Vagina (tissue), 2 donors: ENCODE measurements around the gene SAMD4A. TPM values are rescaled to one million over a fixed set of nuclear protein-coding genes. Genes with fewer than 3 reads are reported as not detected.

Experiments used
- DNase-seq, 2 donors: peaks; one replicate each; pipeline ENCODE4 v3.0.0-alpha.2; 2017; ENCODE audit errors: extremely low spot score in 2 of 2
- H3K27ac ChIP-seq: fragments of 200-600 bp; sonication (generic); one replicate; pipeline ENCODE4 v1.5.1; 2019
- H3K27me3 ChIP-seq: fragments of 200-600 bp; sonication (generic); one replicate; pipeline ENCODE4 v1.5.1; 2019
- H3K36me3 ChIP-seq, 2 donors: fragments of 200-600 bp; sonication (generic); one replicate each; pipeline ENCODE4 v1.5.1; 2017 to 2019
- H3K4me1 ChIP-seq: fragments of 200-600 bp; sonication (generic); one replicate; pipeline ENCODE4 v1.5.1; 2019
- H3K4me3 ChIP-seq, 2 donors: fragments of 200-600 bp; sonication (generic); 1 replicate in 1 of 2; 2 replicates in 1 of 2; pipeline ENCODE4 v1.5.1; 2016 to 2019
- H3K9me3 ChIP-seq: fragments of 200-600 bp; sonication (generic); one replicate; pipeline ENCODE4 v1.5.1; 2019
- POLR2A ChIP-seq, 2 donors: fragments of 450-650 bp; IDR thresholded peaks; one replicate each; pipeline ENCODE4 v1.6.1; 2017; ENCODE audit warnings: antibody characterized with exemption in 2 of 2, mild to moderate bottlenecking in 2 of 2, moderate library complexity in 2 of 2
- POLR2AphosphoS5 ChIP-seq, 2 donors: sonication (generic); formaldehyde crosslinking; IDR thresholded peaks; one replicate each; pipeline ENCODE4 v1.9.0; 2017; ENCODE audit warnings: antibody characterized with exemption in 2 of 2, mild to moderate bottlenecking in 2 of 2, low read depth in 1 of 2; ENCODE audit not compliant: insufficient read depth in 1 of 2
- intact Hi-C: fragments of 100-400 bp; cut with DNase I; formaldehyde crosslinking; loops from one replicate; pipeline ENCODE4 v1.15.1; 2023
- total RNA-seq: library from RNA; depleted of rRNA; stranded (reverse); fragments of >200 nt; gene quantifications from one replicate; pipeline ENCODE4 v1.2.3, GENCODE V29; 2016
- TF ChIP-seq, protein P1 (sequence below), 3 experiments: fragments of 450-650 bp in 2 of 3; fragments of 200-600 bp in 1 of 3; sonication (generic) in 1 of 3; IDR thresholded peaks; one replicate each; pipeline ENCODE4 v1.5.1; 2017 to 2019; ENCODE audit warnings: antibody characterized with exemption in 3 of 3, mild to moderate bottlenecking in 2 of 3, moderate library complexity in 2 of 3

Gene SAMD4A
- total RNA-seq, 1 donor from 2014 or later: 43.0 TPM

DNA sequence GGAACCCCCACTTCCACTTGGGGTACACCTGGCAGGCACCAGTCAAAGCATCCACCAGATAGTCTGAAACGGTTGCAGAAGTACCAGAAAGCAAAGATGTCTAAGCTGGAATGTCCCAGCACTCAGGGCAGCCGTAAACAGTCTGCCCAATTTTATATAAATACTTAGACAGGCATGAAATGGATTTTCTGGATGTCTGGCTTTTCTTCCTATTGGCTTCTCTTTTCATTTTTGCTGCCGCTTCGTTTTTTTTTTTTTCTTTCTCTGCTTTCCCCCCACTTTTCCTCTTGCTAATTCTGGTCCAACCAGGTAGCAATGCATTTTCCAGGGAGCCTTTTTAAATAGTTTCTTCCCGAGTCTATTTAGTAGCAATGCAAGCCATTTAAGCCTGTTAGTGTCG is 168.0 kb downstream of the SAMD4A start:
- H3K27me3 ChIP-seq: no peaks in the 10 kb centered on the region
- DNase-seq: no peak
- intact Hi-C loops: no loop called here
- H3K4me3 ChIP-seq: no peak overlapping the region
- H3K27ac ChIP-seq: no peak overlapping the region
- H3K36me3 ChIP-seq: no peaks in the 10 kb centered on the region
- H3K9me3 ChIP-seq: no peaks in the 10 kb centered on the region
- H3K4me1 ChIP-seq: peaks cover 27% of the 10 kb centered on the region
- TF ChIP-seq, protein P1, sequence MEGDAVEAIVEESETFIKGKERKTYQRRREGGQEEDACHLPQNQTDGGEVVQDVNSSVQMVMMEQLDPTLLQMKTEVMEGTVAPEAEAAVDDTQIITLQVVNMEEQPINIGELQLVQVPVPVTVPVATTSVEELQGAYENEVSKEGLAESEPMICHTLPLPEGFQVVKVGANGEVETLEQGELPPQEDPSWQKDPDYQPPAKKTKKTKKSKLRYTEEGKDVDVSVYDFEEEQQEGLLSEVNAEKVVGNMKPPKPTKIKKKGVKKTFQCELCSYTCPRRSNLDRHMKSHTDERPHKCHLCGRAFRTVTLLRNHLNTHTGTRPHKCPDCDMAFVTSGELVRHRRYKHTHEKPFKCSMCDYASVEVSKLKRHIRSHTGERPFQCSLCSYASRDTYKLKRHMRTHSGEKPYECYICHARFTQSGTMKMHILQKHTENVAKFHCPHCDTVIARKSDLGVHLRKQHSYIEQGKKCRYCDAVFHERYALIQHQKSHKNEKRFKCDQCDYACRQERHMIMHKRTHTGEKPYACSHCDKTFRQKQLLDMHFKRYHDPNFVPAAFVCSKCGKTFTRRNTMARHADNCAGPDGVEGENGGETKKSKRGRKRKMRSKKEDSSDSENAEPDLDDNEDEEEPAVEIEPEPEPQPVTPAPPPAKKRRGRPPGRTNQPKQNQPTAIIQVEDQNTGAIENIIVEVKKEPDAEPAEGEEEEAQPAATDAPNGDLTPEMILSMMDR (IDR thresholded peaks at IDR 0.05): no peak
- no peak for TF ChIP-seq POLR2AphosphoS5 (IDR thresholded peaks at IDR 0.05; ENCODE audit: insufficient read depth in 1 of 2, low read depth in 1 of 2)
- TF ChIP-seq POLR2A (IDR thresholded peaks at IDR 0.05): no peak

DNA sequence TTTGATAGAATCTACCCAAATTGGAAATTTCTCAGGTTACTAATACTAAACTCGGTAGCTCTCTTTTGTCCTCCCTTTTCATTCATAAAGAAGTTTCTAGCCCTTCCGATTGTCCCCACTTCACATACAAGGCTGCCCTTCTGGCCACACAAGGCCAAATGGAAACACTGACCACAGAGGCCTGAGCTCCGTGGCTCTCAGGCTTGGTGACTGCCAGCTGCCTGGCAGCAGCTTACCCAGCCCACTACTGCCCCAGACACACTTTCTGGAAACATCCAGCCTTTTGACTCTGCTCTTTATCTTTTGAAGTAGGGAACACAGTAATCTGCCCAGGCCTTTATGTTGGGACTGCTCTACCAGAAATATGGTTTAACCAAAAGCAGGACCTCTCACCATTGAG is 168.5 kb downstream of the SAMD4A start:
- no peak overlapping the region for H3K27ac ChIP-seq
- no peak for DNase-seq
- H3K9me3 ChIP-seq: no peaks in the 10 kb centered on the region
- TF ChIP-seq POLR2A (IDR thresholded peaks at IDR 0.05): no peak
- TF ChIP-seq, protein P1 (IDR thresholded peaks at IDR 0.05): no peak
- TF ChIP-seq POLR2AphosphoS5 (IDR thresholded peaks at IDR 0.05; ENCODE audit: insufficient read depth in 1 of 2, low read depth in 1 of 2): no peak
- intact Hi-C loops: no loop called here
- no peak overlapping the region for H3K4me3 ChIP-seq
- H3K4me1 ChIP-seq: peaks cover 23% of the 10 kb centered on the region
- H3K36me3 ChIP-seq: no peaks in the 10 kb centered on the region
- H3K27me3 ChIP-seq: no peaks in the 10 kb centered on the region

DNA sequence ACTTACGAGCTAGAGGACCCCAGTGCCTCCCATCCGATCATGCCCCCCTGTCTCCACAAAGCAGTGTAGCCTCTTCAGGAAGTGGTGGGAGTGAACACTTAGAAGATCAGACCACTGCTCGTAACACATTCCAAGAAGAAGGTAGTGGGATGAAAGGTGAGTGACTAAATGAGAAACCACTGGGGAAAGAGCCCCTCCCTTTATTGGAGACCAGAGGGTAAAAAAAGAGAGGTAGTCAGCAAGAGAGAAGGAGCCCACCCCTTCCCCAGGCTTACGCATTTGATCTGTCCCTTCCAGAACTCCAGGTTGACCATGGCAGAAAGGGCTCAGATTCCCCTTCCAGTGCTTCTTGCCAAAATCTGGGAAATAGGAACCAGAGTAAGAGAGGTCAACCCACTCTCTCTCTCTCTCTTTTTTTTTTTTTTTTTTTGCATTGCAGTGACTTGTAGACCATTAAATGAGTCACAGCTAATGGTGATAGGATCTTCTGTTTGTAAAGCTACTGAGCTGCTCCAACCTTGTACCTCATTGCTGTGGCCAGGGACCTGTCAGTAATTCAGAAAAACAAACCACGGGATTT is 170.3 kb downstream of the SAMD4A start:
- Histone ChIP-seq H3K9me3 (no peaks in the 10 kb centered on the region), H3K4me1 (peaks cover 16% of the 10 kb centered on the region), H3K27me3 (no peaks in the 10 kb centered on the region), H3K4me3 (no peak overlapping the region), H3K36me3 (no peaks in the 10 kb centered on the region), H3K27ac (no peak overlapping the region)
- TF ChIP-seq, protein P1 (IDR thresholded peaks at IDR 0.05): no peak
- TF ChIP-seq POLR2AphosphoS5 (IDR thresholded peaks at IDR 0.05; ENCODE audit: insufficient read depth in 1 of 2, low read depth in 1 of 2) (no peak), POLR2A (IDR thresholded peaks at IDR 0.05) (no peak)
- DNase-seq: no peak
- intact Hi-C loops: no loop called here

DNA sequence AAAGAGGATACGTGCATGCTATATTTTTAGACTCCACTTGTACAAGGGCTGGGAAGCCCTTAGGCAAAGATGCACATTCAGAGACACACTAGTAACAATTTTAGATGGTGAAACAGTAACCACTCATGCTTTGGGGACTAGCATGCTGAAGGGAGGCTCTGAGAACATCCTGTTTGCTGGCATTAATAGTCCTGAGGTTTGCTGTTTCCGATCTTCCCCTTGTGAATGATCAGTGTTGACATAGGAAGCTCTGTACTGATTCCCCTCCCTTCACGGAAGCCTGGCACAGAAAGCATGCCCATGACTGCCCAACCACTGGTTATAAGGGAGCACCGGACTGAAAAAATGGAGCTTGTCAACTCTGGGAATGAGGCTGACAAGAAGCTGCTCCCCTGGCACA is 171.1 kb downstream of the SAMD4A start:
- Histone ChIP-seq H3K9me3 (no peaks in the 10 kb centered on the region), H3K4me1 (peaks cover 16% of the 10 kb centered on the region), H3K27ac (peak overlapping the region; percentile 3), H3K4me3 (no peak overlapping the region), H3K36me3 (no peaks in the 10 kb centered on the region), H3K27me3 (no peaks in the 10 kb centered on the region)
- no peak for DNase-seq
- intact Hi-C loops: no loop called here
- no peak for TF ChIP-seq POLR2A (IDR thresholded peaks at IDR 0.05)
- TF ChIP-seq, protein P1 (IDR thresholded peaks at IDR 0.05): no peak
- no peak for TF ChIP-seq POLR2AphosphoS5 (IDR thresholded peaks at IDR 0.05; ENCODE audit: insufficient read depth in 1 of 2, low read depth in 1 of 2)

DNA sequence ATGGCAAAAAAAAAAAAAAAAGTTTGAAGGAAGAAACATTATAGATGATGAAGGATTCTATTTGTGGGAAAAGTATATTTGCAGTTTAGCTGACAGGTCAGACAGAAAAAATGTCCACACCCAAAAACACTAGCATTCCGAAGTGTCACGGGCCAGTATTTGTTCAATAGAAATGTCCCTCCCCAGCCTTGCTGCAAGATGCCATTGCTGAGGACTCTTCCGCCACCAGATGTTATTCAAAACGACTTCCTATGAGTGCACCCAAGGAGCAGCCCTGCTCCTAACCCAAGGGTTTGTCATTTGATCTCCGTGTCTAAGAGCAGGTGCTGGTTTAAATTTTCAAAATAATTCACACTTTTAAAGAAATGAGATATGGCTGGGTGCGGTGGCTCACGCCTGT is 172.6 kb downstream of the SAMD4A start:
- TF ChIP-seq POLR2AphosphoS5 (IDR thresholded peaks at IDR 0.05; ENCODE audit: insufficient read depth in 1 of 2, low read depth in 1 of 2) (no peak), POLR2A (IDR thresholded peaks at IDR 0.05) (no peak)
- TF ChIP-seq, protein P1 (IDR thresholded peaks at IDR 0.05): no peak
- peaks cover 16% of the 10 kb centered on the region for H3K4me1 ChIP-seq
- no peaks in the 10 kb centered on the region for H3K36me3 ChIP-seq
- no peak overlapping the region for H3K27ac ChIP-seq
- H3K4me3 ChIP-seq: no peak overlapping the region
- no peaks in the 10 kb centered on the region for H3K27me3 ChIP-seq
- DNase-seq: no peak
- intact Hi-C loops: no loop called here
- H3K9me3 ChIP-seq: no peaks in the 10 kb centered on the region
